COLO829 (cell line): ENCODE data around the gene DDOST.
"Not testable (repeated sequence)": the region's sequence is repeated elsewhere in the genome, so short reads cannot be mapped to it uniquely, and the experiment has no call there.

ENCODE experiments used
- DNase-seq: peaks from one replicate; pipeline ENCODE4 v3.0.0; 2012; ENCODE audit warnings: low spot score

Gene DDOST

DNA sequence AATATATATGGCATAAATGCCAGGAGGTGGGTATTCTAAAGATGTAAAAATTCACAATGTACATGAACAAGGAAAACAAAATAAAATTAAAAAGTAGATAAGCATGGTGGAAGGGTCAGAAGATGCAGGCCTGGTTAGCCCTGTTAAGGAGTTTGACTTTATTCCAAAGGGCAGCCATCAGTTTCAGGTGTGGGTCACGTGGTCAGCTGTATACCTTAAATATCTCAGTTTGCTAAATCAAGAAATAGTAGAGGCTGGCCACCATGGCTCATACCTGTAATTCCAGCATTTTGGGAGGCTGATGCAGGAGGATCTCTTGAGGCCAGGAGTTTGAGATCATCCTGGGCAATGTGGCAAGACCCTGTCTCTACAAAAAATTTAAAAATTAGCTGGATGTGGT, 36.5 kb downstream of the DDOST start:
- no peak for DNase-seq

DNA sequence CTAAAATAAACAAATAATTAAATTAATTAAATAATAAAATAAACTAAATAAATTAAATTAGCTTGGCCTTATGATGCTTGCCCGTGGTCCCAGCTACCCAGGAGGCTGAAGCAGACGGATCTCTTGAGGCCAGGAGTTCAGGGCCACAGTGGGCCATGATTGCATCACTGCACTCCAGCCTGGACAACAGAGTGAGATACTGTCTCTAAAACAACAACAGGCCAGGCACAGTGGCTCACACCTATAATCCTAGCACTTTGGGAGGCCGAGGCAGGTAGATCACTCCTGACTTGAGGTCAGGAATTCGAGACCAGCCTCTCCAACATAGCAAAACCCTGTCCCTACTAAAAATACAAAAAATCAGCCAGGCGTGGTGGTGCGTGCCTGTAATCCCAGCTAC, 40.2 kb downstream of the DDOST start:
- no peak for DNase-seq

DNA sequence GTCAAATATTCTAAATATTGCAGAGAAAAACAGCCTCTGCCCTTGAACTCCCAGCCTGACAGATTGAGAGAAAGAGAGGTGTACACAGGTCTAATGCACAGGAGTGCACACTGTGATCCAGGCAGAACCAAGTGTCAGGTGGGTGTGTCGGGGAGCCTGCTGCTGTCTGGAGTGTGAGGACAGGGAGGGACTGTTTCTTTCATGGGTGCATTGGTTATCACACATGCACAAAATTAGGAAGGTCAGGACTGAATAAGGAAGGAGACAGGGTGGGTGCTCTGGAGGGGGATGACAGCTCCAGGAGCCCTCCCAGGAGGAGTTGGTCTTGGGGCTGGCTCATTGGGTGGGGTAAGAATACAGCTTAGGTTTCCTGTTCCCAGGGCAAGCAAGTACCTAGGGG, 41.2 kb downstream of the DDOST start:
- no peak for DNase-seq

DNA sequence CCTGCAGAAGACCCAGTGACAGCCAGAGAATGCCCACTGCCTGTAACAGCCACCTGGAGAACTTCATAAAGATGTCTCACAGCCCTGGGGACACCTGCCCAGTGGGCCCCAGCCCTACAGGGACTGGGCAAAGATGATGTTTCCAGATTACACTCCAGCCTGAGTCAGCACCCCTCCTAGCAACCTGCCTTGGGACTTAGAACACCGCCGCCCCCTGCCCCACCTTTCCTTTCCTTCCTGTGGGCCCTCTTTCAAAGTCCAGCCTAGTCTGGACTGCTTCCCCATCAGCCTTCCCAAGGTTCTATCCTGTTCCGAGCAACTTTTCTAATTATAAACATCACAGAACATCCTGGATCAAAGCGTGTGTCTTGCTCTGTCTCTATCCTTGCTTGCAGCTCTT, 42.6 kb downstream of the DDOST start:
- no peak for DNase-seq

DNA sequence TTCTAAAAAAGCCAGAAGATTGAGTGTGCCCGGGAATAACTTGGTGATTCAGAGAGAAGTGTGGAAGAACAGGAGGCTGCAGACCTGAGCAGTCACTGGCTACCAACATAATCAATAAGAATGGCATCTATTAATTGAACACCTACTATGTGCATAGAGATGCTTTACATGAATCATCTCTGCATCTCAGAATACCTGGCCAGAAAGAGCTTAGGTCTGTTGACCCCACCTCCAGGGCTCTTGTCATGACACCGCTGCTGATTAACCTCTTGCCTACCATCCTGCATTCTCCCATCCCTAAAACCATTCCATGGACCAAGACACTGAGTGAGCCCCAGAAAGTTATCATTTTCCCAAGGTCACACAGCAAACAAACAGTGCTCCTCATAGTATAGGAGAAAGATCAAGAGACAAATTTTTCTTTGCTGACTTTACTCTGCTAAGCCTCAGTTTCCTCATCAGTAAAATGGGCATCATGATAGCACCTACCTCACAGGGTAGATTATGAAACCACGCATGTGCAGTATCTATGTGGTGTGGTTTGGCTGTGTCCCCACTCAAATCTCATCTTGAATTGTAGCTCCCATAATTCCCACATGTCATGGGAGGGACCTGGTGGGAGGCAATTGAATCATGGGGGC, 44.2 kb downstream of the DDOST start:
- no peak for DNase-seq

DNA sequence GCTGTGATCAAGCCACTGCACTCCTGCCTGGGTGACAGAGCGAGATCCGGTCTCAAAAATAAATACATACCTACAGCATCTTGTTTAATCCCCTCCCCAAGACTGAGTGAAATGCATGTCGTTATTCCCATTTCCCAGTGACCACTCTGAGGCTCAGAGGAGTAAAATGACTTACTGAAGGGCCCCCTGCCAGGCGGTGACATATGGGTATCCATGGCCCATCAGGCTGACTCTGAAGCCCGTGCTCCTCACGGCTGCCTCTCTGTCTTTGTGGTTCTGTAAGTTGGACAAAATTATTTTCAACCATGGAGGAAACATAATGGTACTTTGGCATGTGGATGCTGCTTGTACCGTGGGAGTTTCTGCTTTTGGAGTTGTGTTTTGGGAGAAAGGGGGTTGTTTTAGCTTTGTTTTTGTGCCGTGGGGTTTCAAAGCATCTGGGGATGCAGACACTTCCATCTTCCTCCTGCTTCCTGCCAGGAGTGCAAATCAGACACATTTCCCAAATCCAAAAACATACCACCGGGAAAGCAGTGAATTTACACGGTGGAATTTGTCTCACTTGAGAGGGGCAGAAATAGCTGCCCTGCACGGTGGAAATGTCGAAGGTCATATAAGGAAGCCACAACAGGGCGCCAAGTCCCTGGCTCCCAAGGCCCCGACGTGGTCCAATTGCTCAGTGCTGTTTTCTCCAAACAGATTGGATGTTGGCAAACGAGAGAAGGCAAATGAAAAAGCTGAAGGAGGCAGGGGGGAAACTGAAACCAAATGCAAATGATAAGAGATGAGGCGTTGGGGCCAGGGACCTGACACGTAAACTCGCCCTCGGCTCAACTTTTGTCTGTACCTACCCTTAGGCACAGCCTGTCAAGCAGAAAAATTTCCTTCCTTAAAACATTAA, 45.0 kb downstream of the DDOST start:
- DNase-seq = no peak

DNA sequence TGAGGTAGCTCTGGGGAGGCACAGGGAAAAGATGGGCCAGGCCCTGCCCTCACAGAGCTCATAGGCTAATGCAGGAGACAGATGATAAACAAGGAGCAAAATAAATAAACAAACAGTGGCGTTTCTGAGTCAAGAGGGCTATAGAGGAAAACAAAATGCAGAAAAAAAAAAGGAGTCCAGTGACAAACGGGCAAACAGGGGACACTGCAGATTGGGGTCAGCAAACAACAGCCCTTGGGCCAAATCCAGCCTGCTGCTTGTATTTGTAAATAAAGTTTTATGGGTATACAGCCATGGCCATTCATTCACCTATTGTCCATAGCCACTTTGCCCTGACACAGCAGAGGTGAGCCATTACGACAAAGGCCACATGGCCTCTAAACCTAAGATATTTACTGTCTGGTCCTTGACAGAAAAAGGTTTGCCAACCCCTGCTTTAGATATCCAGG, 47.0 kb downstream of the DDOST start:
- no peak for DNase-seq

DNA sequence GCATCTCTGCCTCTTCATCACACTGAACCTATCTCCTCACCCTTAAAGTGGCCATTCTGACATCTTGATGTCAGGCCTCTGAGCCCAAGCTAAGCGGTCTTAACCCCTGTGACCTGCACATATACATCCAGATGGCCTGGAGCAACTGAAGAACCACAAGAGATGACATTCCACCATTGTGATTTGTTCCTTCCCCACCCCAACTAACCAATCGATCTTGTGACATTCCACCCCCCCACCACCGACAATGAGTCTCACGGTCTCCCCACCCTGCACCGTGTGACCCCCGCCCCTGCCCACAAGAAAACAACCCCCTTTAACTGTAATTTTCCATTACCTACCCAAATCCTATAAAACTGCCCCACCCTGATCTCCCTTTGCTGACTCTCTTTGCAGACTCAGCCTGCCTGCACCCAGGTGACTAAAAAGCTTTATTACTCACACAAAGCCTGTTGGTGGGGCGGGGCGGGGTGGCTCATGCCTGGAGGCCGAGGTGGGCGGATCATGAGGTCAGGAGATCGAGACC, 48.9 kb downstream of the DDOST start:
- no peak for DNase-seq

DNA sequence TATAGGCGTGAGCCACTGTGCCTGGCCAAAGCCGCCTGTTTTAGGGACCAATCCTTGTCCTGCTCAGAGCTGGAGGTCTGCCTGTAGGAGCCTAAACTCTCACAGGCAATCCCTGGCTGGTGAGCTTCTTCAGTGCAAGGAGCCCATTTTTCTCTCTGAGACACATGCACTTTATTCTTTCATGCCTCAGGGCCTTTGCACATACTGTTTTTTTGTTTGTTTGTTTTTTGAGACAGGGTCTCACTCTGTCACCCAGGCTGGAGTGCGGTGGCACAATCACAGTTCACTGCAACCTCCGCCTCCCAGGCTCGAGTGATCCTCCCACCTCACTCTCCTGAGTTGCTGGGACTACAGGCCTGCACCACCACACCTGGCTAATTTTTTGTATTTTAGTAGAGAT, 49.5 kb downstream of the DDOST start:
- no peak for DNase-seq

DNA sequence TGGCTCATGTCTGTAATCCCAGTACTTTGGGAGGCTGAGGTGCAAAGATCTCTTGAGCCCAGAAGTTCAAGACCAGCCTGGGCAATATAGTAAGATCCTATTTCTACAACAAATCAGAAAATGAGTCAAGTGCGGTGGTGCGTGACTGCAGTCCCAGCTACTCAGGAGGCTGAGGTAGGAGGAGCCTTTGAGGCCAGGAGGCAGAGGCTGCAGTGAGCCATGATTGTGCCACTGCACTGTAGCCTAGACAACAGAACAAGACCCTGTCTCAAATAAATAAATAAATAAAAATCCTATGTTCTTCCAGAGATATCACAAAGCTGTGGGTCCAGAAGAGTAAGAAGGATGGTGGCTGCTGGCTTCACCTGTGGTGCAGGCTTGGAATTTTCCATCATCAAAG, 50.2 kb downstream of the DDOST start:
- DNase-seq = no peak

DNA sequence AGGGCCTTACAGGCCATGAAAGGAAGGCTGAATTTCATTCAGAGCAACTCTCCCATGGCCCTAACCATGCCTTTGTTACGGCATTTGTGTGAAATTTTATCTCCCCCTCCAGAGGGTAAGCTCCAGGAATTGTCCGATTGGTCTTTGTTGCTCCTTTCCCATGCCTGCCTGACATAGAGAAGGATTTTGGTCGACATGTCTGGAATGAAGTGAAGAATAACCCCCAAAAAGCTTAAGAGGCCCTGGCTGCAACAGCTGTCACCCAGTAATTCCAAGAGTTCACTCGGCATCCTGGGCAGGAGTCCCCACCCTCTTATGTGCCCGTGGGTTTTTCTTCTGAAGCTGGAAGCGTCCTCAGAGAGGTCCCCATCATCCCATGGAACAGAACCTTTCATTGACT, 51.6 kb downstream of the DDOST start:
- DNase-seq = no peak

DNA sequence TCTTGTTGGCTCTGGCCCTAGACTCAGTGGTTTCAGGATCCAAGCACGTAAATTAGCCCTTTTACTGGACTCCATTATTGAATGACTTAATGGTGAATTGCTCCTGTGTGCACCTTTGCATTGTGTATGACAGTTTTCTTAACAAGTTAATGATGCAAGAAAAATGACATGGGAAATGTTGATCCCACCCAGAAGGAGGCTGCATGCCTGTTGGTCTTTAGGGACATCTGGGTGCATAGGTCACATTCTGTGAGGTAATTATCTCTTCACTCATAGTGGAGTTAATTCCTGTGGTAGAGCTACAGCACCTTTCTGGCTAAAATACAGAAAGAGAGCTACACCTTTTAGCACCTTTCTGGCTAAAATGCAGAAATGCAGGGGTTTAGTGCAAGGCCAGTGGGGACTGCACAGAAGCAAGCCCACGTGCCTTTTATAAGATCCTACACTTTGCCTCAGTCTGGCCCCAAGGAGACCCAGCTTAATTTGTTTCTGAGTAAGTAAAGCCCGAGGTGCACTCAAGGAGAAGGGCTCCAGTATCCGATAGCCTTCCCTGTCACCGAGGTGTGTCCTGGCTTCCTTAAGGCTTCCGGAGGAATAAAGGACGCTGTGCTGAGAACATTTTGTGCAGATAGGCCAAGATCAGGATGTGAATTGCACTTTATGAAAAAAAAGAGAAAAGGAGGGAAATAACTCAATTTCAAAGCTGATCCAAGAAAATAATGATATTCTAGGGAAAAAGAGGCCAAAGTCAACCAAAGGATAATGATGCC, 54.2 kb downstream of the DDOST start:
- not testable (repeated sequence) for DNase-seq

DNA sequence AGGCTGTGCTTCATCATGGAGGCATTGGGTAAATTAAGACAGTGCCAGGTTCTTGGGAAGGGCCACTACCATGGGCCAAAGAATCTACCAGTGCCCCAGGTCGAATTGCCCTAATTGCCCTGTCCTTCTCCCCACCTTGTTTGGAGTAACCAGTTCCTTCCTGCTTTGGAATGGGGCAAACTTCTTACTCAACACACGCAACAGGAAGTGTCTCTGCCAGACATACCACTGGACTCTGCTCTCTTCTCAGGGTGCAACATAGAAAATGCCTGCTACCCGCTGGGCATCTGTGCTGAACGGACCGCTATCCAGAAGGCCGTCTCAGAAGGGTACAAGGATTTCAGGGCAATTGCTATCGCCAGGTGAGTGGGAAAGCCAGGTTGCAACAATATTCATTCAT, 56.5 kb downstream of the DDOST start:
- DNase-seq = no peak

DNA sequence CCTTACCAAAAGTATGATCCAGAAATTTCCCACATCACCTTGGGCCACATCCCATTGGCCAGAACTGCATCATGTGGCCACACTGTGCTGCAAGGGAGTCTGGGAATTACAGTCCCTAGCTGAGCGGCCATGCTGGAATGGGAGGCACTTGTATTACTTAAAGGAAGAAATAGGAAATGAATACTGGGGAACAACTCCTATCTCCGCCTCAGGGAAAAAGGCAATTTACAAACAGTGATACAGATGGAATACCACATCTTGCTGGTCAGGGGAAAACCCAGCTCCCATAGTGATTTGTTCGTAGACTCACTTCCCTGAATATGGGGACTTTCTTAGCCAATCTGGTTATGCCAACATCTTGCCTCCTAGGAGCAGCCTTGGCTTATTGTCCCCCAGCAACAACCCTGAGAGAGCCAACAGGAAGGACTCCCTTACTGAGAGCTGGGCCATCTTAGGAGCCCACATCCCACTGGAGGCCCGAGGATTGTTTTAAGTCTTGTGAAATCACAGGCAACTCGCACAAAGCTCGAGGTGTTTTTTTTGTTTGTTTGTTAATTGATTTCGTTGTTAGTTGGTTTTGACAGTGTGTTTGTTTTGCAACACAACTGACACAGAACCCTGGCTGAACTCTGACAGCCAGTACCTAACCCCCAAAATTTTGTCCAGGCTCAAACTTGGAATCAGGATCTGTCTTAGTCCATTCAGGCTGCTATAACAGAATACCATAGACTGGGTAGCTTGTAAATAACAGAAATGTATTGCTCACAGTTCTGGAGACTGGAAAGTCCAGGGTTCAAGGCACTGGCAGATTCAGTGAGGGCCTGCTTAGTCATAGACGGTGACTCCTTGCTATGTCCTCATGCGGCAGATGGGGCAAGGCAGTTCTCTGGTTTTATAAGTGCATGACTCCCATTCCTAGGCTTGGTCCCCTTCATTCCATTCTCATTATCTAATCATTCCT, 57.4 kb downstream of the DDOST start:
- no peak for DNase-seq

DNA sequence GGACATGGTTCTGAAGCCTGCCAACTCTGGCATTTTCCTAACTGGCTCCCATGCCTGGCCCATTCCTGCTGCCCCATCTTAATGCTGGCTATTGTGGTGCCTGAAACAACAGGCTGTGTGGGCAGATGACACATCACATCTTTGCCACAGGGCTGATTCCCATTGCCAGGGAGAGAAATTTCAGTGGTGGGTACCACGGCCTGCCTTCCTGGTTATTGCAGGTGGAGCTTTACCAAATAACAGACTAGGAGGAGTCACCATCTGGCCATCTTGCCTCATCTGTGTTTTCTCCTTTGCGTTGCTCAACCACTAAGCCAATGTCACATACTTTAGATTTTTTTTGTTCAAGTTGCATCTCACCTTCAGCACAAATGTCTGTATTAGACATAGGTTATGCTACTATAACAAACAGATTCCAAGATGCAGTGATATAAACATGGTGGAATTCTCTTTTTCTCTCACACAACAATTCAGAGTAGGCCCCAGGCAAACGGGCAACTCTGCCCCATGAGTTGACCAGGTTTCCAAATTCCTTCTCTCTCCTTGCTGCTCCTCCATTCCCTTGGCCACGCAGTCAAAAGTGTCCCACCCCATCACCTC, 58.2 kb downstream of the DDOST start:
- DNase-seq = no peak
